Measurements from ENCODE around the gene MAGI2.
A peak's percentile ranks its signal among the peaks of the same experiment; 100 is the strongest.

The MAGI2 gene

GRCh38 chr7:79471699-79472098 is 18.2 kb upstream of the MAGI2 start:
- DNase-seq (ENCODE audit: low spot score) (no peak), ATAC-seq (ENCODE audit: low read depth) (no peak)
- Histone ChIP-seq H3K36me3 (ENCODE audit: low read depth) (no peaks in the 10 kb centered on the region), H3K27ac (ENCODE audit: poor library complexity, severe bottlenecking) (no peak overlapping the region), H3K4me3 (ENCODE audit: severe bottlenecking) (no peak overlapping the region), H3K27me3 (ENCODE audit: insufficient read depth, poor library complexity, severe bottlenecking) (no peaks in the 10 kb centered on the region), H3K4me1 (ENCODE audit: insufficient read depth, poor library complexity, severe bottlenecking) (no peaks in the 10 kb centered on the region), H3K9me3 (ENCODE audit: severe bottlenecking) (no peaks in the 10 kb centered on the region)
- TF ChIP-seq, protein P1, sequence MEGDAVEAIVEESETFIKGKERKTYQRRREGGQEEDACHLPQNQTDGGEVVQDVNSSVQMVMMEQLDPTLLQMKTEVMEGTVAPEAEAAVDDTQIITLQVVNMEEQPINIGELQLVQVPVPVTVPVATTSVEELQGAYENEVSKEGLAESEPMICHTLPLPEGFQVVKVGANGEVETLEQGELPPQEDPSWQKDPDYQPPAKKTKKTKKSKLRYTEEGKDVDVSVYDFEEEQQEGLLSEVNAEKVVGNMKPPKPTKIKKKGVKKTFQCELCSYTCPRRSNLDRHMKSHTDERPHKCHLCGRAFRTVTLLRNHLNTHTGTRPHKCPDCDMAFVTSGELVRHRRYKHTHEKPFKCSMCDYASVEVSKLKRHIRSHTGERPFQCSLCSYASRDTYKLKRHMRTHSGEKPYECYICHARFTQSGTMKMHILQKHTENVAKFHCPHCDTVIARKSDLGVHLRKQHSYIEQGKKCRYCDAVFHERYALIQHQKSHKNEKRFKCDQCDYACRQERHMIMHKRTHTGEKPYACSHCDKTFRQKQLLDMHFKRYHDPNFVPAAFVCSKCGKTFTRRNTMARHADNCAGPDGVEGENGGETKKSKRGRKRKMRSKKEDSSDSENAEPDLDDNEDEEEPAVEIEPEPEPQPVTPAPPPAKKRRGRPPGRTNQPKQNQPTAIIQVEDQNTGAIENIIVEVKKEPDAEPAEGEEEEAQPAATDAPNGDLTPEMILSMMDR (IDR thresholded peaks at IDR 0.05; ENCODE audit: poor library complexity, severe bottlenecking): no peak

DNA sequence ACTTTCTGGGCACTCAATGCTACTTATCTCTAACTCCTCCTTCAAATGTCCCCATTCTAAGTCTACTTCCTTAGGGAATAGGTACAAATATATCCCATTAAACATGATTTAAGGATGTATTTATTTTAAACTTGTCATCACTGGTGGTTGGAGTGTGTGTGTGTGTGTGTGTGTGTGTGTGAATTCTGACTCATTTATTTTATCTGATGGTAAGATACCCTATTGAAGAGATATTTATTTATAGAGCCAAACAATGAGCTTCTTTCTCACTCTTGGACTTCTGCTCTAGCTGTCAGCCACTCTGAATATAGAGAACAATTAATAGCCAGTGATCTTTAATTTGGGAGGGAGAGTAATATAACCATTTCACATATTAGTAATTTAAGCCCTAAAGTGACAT is 17.8 kb upstream of the MAGI2 start:
- TF ChIP-seq, protein P1 (IDR thresholded peaks at IDR 0.05; ENCODE audit: poor library complexity, severe bottlenecking): no peak
- H3K9me3 ChIP-seq (ENCODE audit: severe bottlenecking): no peaks in the 10 kb centered on the region
- DNase-seq (ENCODE audit: low spot score): no peak

GRCh38 chr7:79465551-79465950 is 12.1 kb upstream of the MAGI2 start:
- TF ChIP-seq, protein P1 (IDR thresholded peaks at IDR 0.05; ENCODE audit: poor library complexity, severe bottlenecking): no peak
- no peaks in the 10 kb centered on the region for H3K27me3 ChIP-seq (ENCODE audit: insufficient read depth, poor library complexity, severe bottlenecking)
- no peak overlapping the region for H3K27ac ChIP-seq (ENCODE audit: poor library complexity, severe bottlenecking)
- no peaks in the 10 kb centered on the region for H3K36me3 ChIP-seq (ENCODE audit: low read depth)
- no peak for ATAC-seq (ENCODE audit: low read depth)
- peaks cover 14% of the 10 kb centered on the region for H3K4me1 ChIP-seq (ENCODE audit: insufficient read depth, poor library complexity, severe bottlenecking)
- DNase-seq (ENCODE audit: low spot score): no peak
- H3K4me3 ChIP-seq (ENCODE audit: severe bottlenecking): no peak overlapping the region
- H3K9me3 ChIP-seq (ENCODE audit: severe bottlenecking): no peaks in the 10 kb centered on the region

More for the DNA sequence above, 17.8 kb upstream of the MAGI2 start:
- H3K27me3 ChIP-seq (ENCODE audit: insufficient read depth, poor library complexity, severe bottlenecking): no peaks in the 10 kb centered on the region
- H3K27ac ChIP-seq (ENCODE audit: poor library complexity, severe bottlenecking): no peak overlapping the region
- ATAC-seq (ENCODE audit: low read depth): no peak
- H3K4me1 ChIP-seq (ENCODE audit: insufficient read depth, poor library complexity, severe bottlenecking): no peaks in the 10 kb centered on the region
- no peak overlapping the region for H3K4me3 ChIP-seq (ENCODE audit: severe bottlenecking)
- no peaks in the 10 kb centered on the region for H3K36me3 ChIP-seq (ENCODE audit: low read depth)

DNA sequence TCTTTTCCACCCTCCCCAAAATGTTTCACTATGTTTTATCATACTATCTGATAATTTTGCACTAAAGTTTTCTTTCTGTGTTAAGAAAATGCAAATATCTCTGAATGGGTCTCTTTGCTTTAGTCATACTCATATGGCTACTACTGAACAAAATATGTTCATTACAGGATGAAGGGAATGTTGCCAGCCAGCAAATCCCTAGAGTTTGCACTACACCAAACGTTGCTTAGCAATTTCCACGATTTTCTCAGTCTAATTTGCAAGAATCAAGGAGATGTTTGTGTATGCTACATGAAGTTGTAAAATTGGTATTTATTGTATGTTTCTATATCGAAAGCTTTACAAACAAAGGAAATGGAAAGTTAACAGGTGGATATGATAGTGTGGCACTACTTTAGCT is 10.6 kb upstream of the MAGI2 start:
- DNase-seq (ENCODE audit: low spot score) (no peak), ATAC-seq (ENCODE audit: low read depth) (no peak)
- H3K27ac ChIP-seq (ENCODE audit: poor library complexity, severe bottlenecking): no peak overlapping the region
- no peaks in the 10 kb centered on the region for H3K36me3 ChIP-seq (ENCODE audit: low read depth)
- H3K4me1 ChIP-seq (ENCODE audit: insufficient read depth, poor library complexity, severe bottlenecking): peaks cover 14% of the 10 kb centered on the region
- no peak overlapping the region for H3K4me3 ChIP-seq (ENCODE audit: severe bottlenecking)
- TF ChIP-seq, protein P1 (IDR thresholded peaks at IDR 0.05; ENCODE audit: poor library complexity, severe bottlenecking): no peak
- H3K27me3 ChIP-seq (ENCODE audit: insufficient read depth, poor library complexity, severe bottlenecking): no peaks in the 10 kb centered on the region
- no peaks in the 10 kb centered on the region for H3K9me3 ChIP-seq (ENCODE audit: severe bottlenecking)

- ATAC-seq (ENCODE audit: low read depth): peak; percentile 38; the same call in 1 of the 3 replicates
- Histone ChIP-seq H3K9me3 (ENCODE audit: severe bottlenecking) (no peaks in the 10 kb centered on the region), H3K27ac (ENCODE audit: poor library complexity, severe bottlenecking) (no peak overlapping the region), H3K4me1 (ENCODE audit: insufficient read depth, poor library complexity, severe bottlenecking) (peaks cover 14% of the 10 kb centered on the region), H3K36me3 (ENCODE audit: low read depth) (no peaks in the 10 kb centered on the region), H3K27me3 (ENCODE audit: insufficient read depth, poor library complexity, severe bottlenecking) (no peaks in the 10 kb centered on the region), H3K4me3 (ENCODE audit: severe bottlenecking) (no peak overlapping the region)
- no peak for DNase-seq (ENCODE audit: low spot score)
- TF ChIP-seq, protein P1 (IDR thresholded peaks at IDR 0.05; ENCODE audit: poor library complexity, severe bottlenecking): no peak
Measured at GRCh38 chr7:79462390-79462789, 8.9 kb upstream of the MAGI2 start.
